Mesenteric fat pad (tissue), 1 donor: ENCODE results near the gene TSPAN18. TPM values are rescaled to one million over a fixed set of nuclear protein-coding genes. Genes with fewer than 3 reads are reported as not detected.

Experiments
- DNase-seq: peaks from one replicate; pipeline ENCODE4 v3.0.0-alpha.2; 2020; ENCODE audit warnings: low spot score
- total RNA-seq: library from RNA; stranded (reverse); fragmentation: NEBNext Ultra II Directional; extraction: Animal tissue kit (Norgen Biotek cat#: 25700); gene quantifications from one replicate; pipeline ENCODE4 v1.2.1, GENCODE V29; 2021
- donor health status: DM: yes; HTN: yes; CAD: no.

The TSPAN18 gene
- total RNA-seq, 1 donor from 2014 or later = 14.2 TPM

- DNase-seq = no peak
Measured at GRCh38 chr11:44840085-44840478, 113.3 kb downstream of the TSPAN18 start.

DNA sequence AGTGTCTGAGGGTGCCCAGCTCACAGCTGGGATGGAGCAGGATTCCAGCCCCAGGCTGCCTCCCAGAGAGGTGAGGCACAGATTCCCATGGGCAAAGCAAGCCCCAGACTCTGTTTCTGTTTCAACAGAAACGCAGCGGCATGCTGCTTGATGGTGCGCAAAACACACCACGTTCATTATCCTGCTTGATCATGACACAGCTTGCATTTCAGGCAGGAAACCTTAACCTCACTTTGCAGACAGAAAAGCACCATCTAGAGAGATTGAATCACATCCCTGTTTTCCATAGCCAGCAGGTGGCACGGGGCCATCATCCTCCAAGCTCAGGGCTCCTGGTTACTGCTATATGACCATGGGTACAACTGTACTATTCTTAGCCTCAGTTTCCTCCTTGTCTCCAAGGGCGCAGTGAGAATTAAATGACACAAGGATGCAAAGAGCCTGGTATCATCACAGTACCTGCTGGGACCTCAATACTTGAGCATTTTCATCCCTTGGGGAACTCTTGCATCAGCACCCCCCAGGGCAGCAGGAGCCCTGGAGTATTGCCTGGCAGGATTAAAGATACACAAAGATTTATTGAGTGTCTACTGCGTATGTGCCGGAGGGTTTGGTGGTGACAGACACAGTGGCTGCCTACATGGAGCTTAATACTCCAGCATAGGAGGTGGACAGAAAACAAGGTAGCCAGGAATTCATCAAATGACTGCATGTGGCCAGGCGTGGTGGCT lies 113.9 kb downstream of the TSPAN18 start:
- DNase-seq = no peak

- no peak for DNase-seq
Measured at GRCh38 chr11:44842220-44842619, 115.5 kb downstream of the TSPAN18 start.

GRCh38 chr11:44846852-44847251 lies 120.1 kb downstream of the TSPAN18 start:
- DNase-seq = no peak

DNA sequence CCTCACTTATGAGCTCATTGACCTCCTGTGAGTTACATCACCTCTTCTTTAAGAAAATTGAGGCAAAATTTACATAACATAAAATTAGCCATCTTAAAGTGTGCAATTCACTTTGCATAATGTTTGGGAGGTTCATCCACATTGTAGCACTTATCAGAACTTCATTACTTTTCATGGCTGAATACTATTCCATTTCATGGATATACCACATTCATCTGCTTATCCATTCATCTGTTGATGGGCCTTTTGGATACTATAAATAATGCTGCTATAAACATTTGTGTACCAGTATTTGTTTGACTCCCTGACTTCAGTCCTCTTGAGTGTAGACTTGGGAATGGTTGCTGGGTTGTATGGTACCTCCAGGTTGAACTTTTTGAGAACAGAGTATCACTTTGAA lies 120.6 kb downstream of the TSPAN18 start:
- no peak for DNase-seq

GRCh38 chr11:44848203-44848962 lies 121.6 kb downstream of the TSPAN18 start:
- no peak for DNase-seq

DNA sequence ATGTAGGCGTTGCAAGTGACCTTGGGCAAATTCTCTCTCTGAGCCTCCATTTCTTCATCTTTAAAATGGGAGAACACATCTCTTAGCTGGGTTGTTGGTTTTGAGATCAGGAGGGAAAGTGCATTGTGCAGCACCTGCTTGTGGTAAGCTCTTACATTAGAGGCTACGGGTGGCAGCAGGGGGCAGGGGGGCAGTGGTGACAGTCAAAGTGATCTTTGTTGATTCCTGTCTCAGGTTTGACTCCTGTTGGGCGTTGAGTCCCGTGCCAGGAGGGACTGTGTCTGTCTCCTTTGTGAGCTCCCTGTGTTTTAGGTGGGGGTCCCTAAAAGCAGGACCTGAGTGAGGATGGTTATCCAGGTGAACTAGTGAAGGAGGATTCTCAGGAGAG lies 122.2 kb downstream of the TSPAN18 start:
- DNase-seq = no peak

- no peak for DNase-seq
Measured at GRCh38 chr11:44849424-44849823, 122.7 kb downstream of the TSPAN18 start.

- no peak for DNase-seq
Measured at GRCh38 chr11:44849922-44850321, 123.2 kb downstream of the TSPAN18 start.

DNA sequence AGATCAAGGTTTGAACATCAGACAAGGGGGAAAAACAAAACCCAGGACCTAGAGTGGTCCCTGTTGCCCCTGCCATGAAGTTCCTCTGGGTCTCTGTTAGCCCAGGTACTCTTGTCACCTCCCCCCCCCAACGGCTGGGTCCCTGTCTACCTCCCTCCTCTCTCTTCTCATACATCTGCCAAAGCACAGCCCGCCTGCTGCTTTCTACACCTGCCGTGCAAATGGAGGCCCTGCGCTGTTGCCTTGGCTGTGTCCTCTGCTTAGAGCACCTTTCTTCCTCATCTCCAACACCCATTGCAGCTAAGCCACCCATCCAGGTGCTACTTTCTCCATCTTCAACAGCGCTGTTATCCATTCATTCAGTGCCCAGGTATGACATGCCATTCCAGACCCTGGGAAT lies 124.7 kb downstream of the TSPAN18 start:
- DNase-seq = no peak

GRCh38 chr11:44852159-44852747 lies 125.5 kb downstream of the TSPAN18 start:
- DNase-seq = no peak

GRCh38 chr11:44852952-44853351 lies 126.2 kb downstream of the TSPAN18 start:
- DNase-seq = no peak

- no peak for DNase-seq
Measured at GRCh38 chr11:44853666-44854065, 126.9 kb downstream of the TSPAN18 start.

GRCh38 chr11:44854086-44854485 lies 127.3 kb downstream of the TSPAN18 start:
- DNase-seq = no peak

- no peak for DNase-seq
Measured at GRCh38 chr11:44854741-44855492, 128.2 kb downstream of the TSPAN18 start.

DNA sequence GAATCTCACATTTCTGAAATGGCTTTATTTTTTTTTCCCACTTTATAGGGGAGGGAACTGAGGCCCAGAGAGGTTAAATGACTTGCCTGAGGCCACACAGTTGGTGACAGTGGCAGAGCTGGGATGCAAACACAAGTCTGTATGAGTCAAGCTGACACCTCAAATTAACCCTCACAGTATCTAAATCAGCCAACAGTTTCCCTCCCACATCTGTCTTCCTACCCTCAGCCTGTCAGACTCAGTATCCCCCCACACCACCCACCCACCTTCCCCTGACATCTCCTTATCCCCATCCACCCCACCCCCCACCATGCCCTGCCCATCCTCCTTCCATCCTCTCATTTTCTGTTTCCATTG lies 128.7 kb downstream of the TSPAN18 start:
- no peak for DNase-seq

DNA sequence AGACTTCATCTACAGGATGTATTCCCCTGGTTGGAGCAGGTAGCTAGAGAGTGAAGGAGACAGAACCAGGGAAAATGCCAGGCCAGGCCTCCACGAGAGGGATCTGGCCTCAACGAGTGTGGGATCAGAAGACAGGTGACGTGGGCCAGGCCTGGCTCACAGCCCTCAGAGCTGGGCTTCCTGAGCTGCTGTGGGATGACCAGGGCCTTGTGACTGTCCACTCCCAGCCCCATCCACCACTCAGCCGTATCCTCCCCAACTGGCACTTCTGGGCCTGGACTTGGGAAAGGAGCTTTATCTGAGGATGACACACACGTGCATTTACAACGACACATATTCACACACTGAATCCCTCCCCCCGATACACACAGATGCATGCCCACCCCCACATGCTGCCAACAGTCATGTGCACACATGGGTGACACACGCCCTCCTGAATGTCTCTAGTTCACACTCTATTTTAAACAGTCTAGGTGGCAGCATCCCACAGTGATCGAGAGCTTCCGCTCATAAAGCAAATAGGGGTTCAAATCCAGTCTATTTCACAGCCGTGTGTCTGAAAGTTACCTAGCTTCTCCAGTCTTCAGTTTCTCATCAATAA lies 130.8 kb downstream of the TSPAN18 start:
- DNase-seq = no peak

DNA sequence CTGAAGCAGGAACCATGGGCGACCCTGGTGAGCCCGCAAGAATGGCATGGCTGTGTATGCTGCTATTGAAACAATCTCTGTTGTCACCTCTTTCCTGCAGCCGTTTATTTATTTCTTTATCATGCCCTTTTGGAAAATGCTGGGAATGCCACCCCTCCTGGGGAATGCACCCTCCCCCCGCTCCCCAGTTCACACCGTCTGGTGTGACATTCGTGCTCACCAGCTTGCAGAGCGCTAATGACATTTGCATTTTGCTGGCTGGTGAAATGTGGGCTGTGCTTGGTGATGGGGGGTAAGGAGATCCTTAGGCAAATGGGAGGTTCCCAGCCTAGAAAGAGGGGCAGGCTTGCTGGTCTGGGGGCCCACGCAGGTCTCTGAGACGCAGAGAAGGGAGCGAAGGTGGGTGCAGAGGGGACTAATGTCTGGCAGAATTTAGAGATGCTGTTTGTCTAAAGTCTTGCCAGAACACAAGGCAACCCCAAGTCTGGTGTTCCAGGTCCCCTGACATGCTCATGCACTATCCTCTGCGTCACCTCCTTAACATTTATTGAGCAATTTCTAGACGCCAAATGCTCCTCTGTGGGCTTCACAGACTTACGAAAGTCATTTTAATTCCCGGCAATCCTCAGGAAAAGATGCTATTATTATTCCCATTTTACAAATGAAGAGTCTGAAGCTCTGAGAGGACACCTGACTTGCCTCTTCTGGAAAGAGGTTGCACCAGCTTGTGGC lies 132.2 kb downstream of the TSPAN18 start:
- no peak for DNase-seq

- no peak for DNase-seq
Measured at GRCh38 chr11:44859528-44859925, 132.8 kb downstream of the TSPAN18 start.

DNA sequence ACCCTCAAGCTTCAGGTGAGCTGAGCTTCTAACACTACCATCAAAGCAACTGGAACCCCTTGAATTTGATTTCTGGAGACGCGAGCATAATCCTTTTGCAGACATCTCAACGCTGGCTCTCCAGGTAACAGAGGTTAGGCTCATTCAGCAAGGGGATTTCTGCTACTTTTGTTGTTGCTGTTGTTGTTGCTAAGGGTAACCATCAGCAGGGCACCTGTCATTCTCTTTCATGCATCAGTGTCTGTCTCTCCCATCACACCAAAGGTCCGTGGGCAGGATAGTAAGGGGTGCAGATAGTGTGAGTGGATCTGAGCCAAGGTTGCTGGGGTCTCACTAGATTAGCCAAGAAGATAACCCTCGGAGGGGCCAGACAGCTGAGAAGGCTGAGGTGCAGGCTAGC lies 133.6 kb downstream of the TSPAN18 start:
- no peak for DNase-seq
